HPDE6-E6E7 (cell line): Measurements from ENCODE around the gene ANP32A.
A peak's percentile ranks its signal among the peaks of the same experiment; 100 is the strongest.
"Not testable (repeated sequence)": the region's sequence is repeated elsewhere in the genome, so short reads cannot be mapped to it uniquely, and the experiment has no call there.

ENCODE experiments used
- DNase-seq: peaks from one replicate; pipeline ENCODE4 v3.0.0; 2011; ENCODE audit warnings: missing footprints; ENCODE audit errors: extremely low spot score

ANP32A gene

DNA sequence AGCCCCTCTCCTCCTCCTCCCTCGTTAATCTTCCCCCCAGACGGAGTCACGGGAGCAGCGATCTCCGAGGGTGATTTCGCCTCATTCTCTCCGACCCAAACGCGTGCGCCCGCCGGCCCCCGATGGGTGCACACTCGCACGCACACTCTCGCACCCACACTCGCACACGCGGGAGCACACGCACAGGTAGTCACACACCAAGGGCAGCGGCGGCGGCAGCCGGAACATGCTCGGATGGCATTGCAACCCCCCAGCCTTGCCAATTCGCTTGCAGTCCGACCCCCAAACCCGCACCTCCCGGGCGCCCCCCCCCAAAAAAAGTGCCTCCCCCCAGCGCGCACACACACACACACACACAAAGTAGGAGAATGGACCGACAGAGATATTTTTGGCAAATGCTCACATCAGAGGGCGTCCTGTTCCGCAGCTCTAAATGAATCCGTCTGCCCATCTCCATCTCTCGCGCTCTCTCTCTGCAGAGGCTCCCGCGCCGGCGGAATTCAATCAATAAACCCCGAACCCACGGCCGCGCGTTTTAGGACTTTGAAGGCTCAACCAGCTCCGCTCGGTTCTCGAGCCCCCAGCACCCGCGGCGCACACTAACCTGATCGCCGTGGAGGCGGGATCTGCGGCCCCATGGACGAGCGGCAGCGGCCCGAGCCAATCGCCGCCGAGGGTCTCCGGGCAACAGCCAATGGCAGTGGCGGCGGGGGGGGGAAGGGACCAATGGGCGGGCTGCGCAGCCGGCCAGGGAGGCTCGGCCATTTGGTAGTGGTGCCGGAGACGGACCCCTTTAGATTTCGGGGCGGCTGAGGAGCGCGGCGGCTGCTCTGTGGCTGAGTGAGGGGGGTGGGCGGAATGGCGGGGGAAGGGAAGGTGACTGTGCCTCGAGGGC, at the start of gene ANP32A:
TSS of gene ANP32A (minus strand) at position 601 of the 895 bp plus-strand sequence. CDS start at position 457, 144 bp downstream.
- peak; percentile 98 for DNase-seq

DNA sequence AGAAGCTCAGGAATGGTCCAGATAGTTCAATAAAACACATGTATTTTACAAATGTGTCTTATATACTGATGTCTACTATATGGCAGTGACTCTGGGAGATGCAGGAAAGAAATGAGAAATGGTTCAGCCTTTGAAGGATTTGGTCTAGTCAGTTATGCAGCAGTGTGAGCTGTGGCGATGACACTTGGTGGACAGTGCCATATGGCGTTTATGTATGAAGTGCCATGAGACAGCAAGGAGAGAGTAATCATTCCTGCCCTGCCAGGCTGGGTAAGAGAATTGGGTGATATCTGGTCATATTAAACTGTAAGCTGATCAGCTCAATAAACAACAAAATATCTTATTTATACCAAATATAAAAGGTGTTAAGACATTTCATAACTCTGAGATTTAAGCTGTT, 47.6 kb upstream of the ANP32A start:
- DNase-seq, result no peak

- no peak for DNase-seq
These were observed 41.7 kb upstream of the ANP32A start for GRCh38 chr15:68862415-68862814.

DNA sequence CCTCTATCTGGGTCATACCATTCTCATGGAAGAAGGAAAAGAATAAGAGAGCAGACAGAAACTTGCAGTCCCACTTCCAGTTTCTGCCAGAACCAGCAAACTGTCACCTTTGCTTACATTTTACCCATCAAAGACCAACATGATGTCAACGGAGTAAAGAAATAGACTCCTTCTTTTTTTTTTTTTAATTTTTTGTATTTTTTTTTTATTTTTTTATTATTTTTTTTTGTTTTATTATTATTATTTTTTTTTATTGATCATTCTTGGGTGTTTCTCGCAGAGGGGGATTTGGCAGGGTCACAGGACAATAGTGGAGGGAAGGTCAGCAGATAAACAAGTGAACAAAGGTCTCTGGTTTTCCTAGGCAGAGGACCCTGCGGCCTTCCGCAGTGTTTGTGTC, 38.0 kb upstream of the ANP32A start:
- DNase-seq, result not testable (repeated sequence)

- DNase-seq, result not testable (repeated sequence)
These were observed 36.7 kb upstream of the ANP32A start for GRCh38 chr15:68857443-68857842.

GRCh38 chr15:68852461-68852860, 31.8 kb upstream of the ANP32A start:
- DNase-seq, result no peak

- no peak for DNase-seq
These were observed 31.3 kb upstream of the ANP32A start for GRCh38 chr15:68851971-68852370.

- DNase-seq, result no peak
These were observed 28.8 kb upstream of the ANP32A start for GRCh38 chr15:68849497-68849896.

DNA sequence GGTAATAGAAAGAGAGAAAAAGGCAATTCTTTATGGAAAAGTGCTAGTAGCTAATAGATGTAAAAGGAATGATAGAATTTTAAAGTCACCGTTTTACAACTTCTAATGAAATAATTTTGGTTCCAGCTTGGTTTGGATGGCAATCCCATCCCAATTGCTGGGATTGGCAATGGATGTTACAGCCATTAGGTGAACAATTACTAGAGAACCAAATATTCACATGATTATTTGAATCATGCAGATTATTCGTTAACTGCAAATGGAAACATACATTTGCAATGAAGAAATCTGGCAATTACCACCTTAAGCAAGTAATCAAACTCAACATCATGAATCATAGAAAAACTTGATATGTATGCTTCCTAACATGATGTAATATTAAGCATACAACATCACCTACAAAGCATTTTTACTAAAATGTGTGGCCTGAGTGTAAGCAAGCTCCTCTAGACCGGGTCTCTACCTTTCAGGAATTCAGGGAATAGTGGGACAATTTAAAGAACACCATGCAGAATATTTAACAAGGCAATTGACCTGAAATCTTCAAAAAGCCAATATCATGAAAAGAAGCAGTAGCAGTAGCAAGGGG, 26.2 kb upstream of the ANP32A start:
- no peak for DNase-seq

GRCh38 chr15:68844856-68845550, 24.3 kb upstream of the ANP32A start:
- DNase-seq, result no peak

DNA sequence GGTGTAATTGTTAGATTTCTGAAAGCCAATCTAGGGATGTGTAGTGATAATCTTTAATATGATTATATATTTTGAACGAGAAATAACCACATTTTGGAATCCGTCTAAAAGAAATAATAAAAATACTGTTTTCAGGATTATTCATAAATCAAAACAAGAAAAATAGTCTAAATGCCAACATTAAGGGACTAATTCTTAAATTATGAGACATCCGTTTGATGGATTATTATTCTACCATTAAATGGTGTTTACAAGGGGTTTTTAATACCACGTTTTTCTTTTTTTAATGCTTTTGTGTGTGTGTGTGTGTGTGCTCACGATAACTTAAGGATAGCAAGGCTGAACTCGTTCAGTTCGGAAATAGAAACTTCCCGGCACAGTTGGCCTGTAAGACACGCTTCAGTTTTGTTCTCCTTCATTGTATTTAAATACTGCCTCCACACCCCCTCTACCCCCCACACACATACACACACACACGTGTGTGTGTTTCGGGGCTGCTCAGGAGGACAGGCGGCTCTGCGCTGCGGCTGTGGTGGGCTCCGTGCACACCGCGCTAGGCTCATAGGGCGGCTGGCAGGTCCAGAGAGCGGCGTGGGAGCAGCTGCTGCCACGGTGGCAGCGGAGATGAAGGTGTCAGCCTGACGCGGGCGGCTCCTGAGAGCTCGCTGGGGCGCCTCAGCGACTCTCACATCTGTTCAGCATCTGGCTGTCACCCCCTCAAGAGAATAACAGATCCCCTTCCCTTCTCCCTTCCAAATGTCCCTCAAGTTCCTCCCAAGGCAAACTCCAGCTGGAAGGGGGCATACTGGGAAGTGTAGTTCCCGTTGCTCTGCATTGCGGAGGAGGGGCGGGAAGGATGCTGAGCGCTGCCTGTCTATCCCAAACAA, 23.0 kb upstream of the ANP32A start:
- DNase-seq, result no peak

DNA sequence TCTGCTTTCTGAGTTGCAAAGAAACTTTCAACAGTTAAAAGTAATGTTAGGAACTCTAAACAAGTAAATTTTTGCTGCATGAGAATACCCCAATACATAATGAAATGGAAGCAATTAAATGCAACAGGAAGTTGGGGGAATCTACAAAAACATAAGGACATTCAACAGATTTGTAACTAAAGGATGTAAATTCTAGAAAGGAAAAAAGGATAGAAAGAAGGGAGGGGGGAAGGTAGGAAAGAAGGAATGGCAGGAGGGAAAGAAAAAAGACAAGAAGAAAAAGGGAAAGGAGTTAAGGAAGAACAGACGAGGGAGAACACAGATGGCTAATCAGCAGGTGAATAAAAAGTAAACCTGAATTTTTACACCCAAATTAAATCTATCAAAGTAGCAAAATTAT, 22.3 kb upstream of the ANP32A start:
- DNase-seq, result no peak

DNA sequence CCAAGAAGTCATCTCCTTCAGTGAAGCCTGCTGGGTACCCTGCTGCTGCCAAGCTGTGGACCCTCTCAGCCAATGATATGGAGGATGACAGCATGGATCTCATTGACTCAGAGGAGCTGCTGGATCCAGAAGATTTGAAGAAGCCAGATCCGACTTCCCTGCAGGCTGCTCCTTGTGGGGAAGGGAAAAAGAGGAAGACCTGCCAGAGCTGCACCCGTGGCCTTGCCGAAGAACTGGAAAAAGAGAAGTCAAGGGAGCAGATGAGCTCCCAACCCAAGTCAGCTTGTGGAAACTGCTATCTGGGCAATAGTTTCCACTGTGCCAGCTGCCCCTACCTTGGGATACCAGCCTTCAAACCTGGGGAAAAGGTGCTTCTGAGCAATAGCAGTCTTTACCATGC, 13.7 kb upstream of the ANP32A start:
- no peak for DNase-seq

DNA sequence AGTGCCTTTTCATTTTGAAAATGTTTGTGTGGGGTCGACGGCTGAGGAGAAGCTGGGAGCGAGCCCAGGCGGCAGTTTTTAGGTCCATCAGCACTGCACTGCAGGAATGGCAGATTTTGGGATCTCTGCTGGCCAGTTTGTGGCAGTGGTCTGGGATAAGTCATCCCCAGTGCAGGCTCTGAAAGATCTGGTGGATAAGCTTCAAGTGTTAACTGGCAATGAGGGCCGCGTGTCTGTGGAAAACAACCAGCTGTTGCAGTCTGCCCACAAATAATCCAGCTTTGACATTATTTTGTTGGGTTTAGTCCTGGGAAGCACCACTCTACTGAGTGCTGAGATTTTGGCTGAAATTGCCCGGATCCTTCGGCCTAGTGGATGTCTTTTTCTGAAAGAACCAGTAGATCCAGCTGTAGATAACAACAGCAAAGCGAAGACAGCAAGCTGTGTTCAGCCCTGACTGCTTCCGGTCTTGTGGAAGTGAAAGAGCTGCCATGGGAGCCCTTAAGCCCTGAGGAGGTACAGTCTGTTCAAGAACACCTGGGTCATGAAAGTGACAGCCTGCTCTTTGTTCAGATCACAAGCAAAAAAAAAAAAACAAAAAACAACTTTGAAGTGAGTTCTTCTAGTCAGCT, 13.1 kb upstream of the ANP32A start:
- DNase-seq, result no peak

DNA sequence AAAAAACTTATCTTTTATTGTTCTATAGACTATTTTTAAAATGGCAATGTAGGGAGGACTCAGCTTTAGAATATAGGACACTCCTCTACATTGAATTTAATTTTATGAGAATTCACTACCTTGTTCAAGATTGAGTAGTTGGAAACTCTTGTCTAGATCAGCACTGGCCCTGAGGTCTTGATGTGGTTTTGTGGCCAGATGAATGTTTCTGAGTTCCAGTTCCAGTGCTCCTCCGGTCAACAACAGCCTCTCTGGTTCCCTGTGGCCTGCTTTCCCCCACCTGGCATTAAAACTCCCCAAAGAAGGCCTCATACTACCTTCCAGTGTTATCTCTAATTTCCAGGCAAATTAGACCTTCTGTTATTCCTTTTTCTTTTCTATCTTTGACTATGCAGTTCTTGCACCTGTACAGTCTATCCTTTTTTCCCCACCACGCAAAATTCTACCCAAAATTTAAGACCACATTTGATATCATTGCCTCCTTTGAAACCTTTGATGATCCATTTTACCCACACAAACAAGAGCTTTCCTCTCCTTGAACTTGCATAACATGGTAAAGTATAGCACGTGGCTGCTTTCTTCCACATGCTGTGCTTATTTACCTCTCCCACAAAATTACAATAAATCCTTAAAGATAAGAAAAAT, 9.6 kb upstream of the ANP32A start:
- DNase-seq, result no peak

DNA sequence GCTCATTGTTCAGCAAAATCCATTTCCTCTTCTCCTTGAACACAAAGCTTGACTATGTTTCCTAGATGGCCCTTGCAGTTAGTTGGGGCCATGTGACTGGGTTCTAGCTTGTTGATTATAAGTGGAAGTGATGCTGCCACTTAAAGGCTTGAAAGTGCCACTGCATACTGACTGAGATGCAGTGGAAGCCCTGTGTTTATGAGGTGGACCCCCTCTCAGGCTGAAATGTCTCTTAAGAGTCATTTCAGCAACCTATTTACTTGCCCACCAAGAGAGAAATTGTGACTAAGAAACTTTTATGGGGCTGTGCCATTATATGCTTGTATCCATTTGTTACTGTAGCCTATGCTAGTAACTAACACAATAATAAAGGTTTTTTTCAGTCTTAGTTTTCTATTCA, 8.4 kb upstream of the ANP32A start:
- no peak for DNase-seq

DNA sequence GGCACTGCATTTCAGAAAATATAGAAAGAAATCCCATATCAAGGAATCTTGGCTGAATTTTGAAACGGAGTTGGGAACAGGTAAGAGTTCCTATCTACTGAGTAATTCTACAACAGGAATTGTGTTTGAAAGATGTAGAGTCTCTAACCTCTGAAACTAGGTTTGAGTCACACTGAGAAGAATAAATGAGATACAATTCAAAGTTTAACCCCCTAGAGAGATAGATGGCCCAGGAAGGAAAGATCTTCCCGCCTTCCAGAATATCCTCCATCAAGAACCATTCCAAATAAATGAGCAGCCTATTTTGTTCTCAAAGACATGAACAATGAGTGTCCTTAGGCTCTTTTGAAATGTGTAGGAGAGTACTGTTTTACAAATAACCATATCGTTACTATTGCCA, 2.9 kb upstream of the ANP32A start:
- DNase-seq, result no peak

DNA sequence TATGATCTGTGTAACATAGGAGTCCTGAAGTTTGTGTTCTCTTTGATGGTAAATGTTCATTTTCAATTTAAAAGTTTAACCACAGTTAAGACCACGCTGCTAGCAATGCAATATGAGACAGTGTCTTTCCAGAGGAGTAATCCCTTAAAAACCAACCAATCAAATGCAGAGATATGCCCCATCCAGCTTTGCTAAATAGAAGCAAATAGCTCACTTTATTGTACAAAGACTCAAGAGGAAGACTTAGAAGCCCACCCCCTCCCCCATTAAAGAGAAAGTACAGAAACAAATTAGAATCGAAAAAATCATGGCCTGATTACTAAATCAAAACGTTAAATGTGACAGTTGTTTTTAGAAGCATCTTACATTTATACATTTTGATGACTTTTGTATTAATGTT, 2.1 kb upstream of the ANP32A start:
- DNase-seq, result no peak

GRCh38 chr15:68821841-68822381, 1.2 kb upstream of the ANP32A start:
- DNase-seq, result no peak

DNA sequence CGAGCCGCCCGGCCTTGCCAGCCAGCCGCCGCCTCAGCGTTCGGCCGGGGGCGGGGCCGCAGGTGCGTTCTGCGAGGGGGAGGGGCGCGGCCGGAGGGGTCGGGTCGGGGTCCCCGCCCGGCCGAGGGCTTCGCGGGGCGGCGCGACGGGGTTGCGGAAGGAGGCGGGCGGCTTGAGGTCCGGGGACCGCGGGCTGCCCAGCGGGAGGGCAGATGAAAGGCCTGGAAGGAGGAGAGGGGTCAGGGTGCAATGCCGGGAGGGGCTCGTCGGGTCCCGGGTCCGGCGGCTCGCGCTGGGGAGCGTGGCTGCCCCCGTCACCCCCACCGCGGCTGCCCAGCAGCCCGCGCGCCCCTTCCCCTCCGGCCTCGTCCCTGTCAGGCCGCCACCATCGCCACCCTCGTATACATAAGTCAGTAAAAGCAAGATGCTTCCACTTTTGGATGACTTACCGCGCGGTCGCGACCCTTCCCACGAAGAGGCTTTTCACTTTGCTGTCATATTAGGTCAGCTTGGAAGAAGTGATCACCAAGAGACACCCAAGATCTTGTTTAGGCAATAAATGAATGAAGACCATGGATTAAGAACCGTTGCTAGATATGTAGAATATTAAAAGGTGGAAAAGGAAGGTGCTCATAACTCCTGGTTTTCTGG, 620 bp upstream of the ANP32A start:
- no peak for DNase-seq
